Measurements from ENCODE around the gene MGMT. TPM values are rescaled to one million over a fixed set of nuclear protein-coding genes. Genes with fewer than 3 reads are reported as not detected.

The MGMT gene
- total and polyA plus RNA-seq, 9 of the 15 experiments (the other 6 are each of a cell fraction or from before 2014, with no cell fraction given), result 0.03 to 0.29 (median 0.11) TPM; not detected in 4

DNA sequence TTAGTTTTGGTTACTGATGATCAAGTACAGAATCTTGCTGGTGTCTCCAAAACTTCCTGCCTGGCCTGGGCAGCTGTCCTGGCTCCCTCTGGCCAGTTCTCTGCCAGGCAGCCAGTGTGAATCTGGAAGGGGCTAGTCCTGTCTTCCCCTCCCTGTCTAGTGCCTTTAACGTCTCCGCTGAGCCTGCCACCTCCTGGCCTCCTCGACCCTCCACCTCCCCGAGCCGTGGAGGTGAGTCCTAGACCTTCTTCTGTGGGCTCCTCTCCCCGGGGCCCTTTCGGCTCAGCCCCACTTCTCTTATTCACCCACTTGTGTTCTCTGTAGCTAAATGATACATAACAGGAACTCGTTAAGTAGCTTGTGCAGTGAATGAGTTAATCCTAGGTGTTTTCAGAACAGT, 218.2 kb downstream of the MGMT start:
- FAIRE-seq, result no peak
- no TSS peak for BruUV-seq (replicated peaks)
- 0% methylated on average over 5 of the region's 8 CpGs for WGBS (ENCODE audit: insufficient coverage, low coverage, missing lambda C conversion rate)

DNA sequence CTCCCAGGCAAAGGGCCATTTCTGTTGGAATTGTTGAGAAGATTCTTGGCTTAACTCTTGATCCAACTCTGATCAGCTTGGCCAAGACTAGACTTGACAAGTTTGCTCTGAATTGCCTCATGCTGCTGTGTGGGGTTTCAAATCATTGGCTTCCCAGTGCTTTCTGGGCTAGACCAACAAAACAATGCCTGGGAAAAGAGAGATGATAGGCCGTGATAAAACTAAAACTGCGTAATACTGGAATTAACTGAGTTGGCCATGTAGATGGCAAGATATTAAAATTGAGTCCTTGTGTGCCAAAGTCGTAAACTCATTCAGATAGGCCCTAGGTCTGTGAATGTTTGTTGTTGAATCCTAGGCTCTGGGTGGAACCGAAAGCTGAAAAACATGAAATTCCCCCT, 222.6 kb downstream of the MGMT start:
- no TSS peak for BruUV-seq (replicated peaks)
- H3K27me3 ChIP-seq (ENCODE audit: control insufficient read depth in 2 of 2, insufficient read depth in 2 of 2, low read length in 2 of 2), result peaks cover 0 to 3% of the 10 kb centered on the region in 2 experiments; a peak in 1 of 5 replicates
- H3K9me3 ChIP-seq (replicated peaks; ENCODE audit: control insufficient read depth, insufficient read depth, low read depth, low read length), result no peaks in the 10 kb centered on the region
- FAIRE-seq (no peak), DNase-seq (ENCODE audit: extremely low read depth in 1 of 4, low spot score in 3 of 4) (no peak), ATAC-seq (no peak)
- H3K27ac ChIP-seq (ENCODE audit: extremely low read depth, low read depth, low read length), result no peak overlapping the region
- H3K4me1 ChIP-seq (replicated peaks in 1 of 2; ENCODE audit: control insufficient read depth in 2 of 2, insufficient read depth in 2 of 2, low read length in 2 of 2), result no peaks in the 10 kb centered on the region
- H3K9ac ChIP-seq (ENCODE audit: insufficient read depth in 1 of 2, low read depth in 2 of 2, low read length in 2 of 2), result no peak overlapping the region
- no peaks in the 10 kb centered on the region for H3K79me2 ChIP-seq (ENCODE audit: control insufficient read depth, insufficient read depth, low read length)
- WGBS (ENCODE audit: insufficient coverage, low coverage, missing lambda C conversion rate), result 3% methylated on average over 4 of the region's 4 CpGs
- H3K4me2 ChIP-seq (ENCODE audit: insufficient read depth, low read length), result no peak overlapping the region
- intact Hi-C loops (cut with micrococcal nuclease), result no loop called here
- H3K4me3 ChIP-seq, result no peak overlapping the region
- ChIA-PET CTCF (ENCODE audit: low intra/inter-chr PET ratio) (no interaction called here), POLR2A (no interaction called here)
- H3K36me3 ChIP-seq (ENCODE audit: control insufficient read depth, insufficient read depth, low read length), result no peaks in the 10 kb centered on the region
- H4K20me1 ChIP-seq (replicated peaks; ENCODE audit: control insufficient read depth, insufficient read depth, low read length), result no peaks in the 10 kb centered on the region
- no peaks in the 10 kb centered on the region for H3K9me1 ChIP-seq (ENCODE audit: control insufficient read depth, insufficient read depth, low read length)
- H2AFZ ChIP-seq (ENCODE audit: low read depth, low read length), result no peak overlapping the region
- in situ Hi-C loops (cut with MboI), result no loop called here
- TF ChIP-seq RHOXF2B (CRISPR knock-in tag; conservative IDR thresholded peaks at IDR 0.05), result no peak
- TF ChIP-seq SRSF3 (IDR thresholded peaks at IDR 0.05; ENCODE audit: insufficient read depth, low read length), result no peak
- no peak for TF ChIP-seq ZBTB2 (IDR thresholded peaks at IDR 0.05)
- no peak for TF ChIP-seq ZNF212 (CRISPR knock-in tag; IDR thresholded peaks at IDR 0.05)
- TF ChIP-seq, protein P1, sequence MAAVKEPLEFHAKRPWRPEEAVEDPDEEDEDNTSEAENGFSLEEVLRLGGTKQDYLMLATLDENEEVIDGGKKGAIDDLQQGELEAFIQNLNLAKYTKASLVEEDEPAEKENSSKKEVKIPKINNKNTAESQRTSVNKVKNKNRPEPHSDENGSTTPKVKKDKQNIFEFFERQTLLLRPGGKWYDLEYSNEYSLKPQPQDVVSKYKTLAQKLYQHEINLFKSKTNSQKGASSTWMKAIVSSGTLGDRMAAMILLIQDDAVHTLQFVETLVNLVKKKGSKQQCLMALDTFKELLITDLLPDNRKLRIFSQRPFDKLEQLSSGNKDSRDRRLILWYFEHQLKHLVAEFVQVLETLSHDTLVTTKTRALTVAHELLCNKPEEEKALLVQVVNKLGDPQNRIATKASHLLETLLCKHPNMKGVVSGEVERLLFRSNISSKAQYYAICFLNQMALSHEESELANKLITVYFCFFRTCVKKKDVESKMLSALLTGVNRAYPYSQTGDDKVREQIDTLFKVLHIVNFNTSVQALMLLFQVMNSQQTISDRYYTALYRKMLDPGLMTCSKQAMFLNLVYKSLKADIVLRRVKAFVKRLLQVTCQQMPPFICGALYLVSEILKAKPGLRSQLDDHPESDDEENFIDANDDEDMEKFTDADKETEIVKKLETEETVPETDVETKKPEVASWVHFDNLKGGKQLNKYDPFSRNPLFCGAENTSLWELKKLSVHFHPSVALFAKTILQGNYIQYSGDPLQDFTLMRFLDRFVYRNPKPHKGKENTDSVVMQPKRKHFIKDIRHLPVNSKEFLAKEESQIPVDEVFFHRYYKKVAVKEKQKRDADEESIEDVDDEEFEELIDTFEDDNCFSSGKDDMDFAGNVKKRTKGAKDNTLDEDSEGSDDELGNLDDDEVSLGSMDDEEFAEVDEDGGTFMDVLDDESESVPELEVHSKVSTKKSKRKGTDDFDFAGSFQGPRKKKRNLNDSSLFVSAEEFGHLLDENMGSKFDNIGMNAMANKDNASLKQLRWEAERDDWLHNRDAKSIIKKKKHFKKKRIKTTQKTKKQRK (IDR thresholded peaks at IDR 0.05; ENCODE audit: borderline replicate concordance, low read depth, low read length), result no peak
- no peak for TF ChIP-seq JUNB (CRISPR knock-in tag; conservative IDR thresholded peaks at IDR 0.05)
- no peak for TF ChIP-seq FOXM1 (IDR thresholded peaks at IDR 0.05; ENCODE audit: low read depth)
- TF ChIP-seq FOXM1 (CRISPR knock-in tag; IDR thresholded peaks at IDR 0.05; ENCODE audit: low read depth), result no peak
- TF ChIP-seq SRSF7 (optimal IDR thresholded peaks at IDR 0.05; ENCODE audit: low read depth, low read length), result no peak

More for the DNA sequence above, 218.2 kb downstream of the MGMT start:
- H3K9me3 ChIP-seq (replicated peaks; ENCODE audit: control insufficient read depth, insufficient read depth, low read depth, low read length), result no peaks in the 10 kb centered on the region
- TF ChIP-seq, protein P2, sequence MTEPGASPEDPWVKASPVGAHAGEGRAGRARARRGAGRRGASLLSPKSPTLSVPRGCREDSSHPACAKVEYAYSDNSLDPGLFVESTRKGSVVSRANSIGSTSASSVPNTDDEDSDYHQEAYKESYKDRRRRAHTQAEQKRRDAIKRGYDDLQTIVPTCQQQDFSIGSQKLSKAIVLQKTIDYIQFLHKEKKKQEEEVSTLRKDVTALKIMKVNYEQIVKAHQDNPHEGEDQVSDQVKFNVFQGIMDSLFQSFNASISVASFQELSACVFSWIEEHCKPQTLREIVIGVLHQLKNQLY (CRISPR knock-in tag; conservative IDR thresholded peaks at IDR 0.05), result no peak
- TF ChIP-seq NCOA2 (IDR thresholded peaks at IDR 0.05; ENCODE audit: partially characterized antibody in 2 of 2) (no peak), SREBF2 (CRISPR knock-in tag; IDR thresholded peaks at IDR 0.05) (no peak), ZNF263 (CRISPR knock-in tag; IDR thresholded peaks at IDR 0.05; ENCODE audit: borderline replicate concordance) (no peak), CREB1 (IDR thresholded peaks at IDR 0.05) (no peak), CREB1 (CRISPR knock-in tag; IDR thresholded peaks at IDR 0.05) (no peak)
- H3K36me3 ChIP-seq (ENCODE audit: control insufficient read depth, insufficient read depth, low read length), result no peaks in the 10 kb centered on the region
- CTCF ChIA-PET (ENCODE audit: low intra/inter-chr PET ratio), result no interaction called here
- H3K9ac ChIP-seq (ENCODE audit: insufficient read depth in 1 of 2, low read depth in 2 of 2, low read length in 2 of 2), result no peak overlapping the region
- H3K9me1 ChIP-seq (ENCODE audit: control insufficient read depth, insufficient read depth, low read length), result no peaks in the 10 kb centered on the region
- no peak overlapping the region for H3K4me2 ChIP-seq (ENCODE audit: insufficient read depth, low read length)
- H3K4me3 ChIP-seq, result no peak overlapping the region
- no peak overlapping the region for H2AFZ ChIP-seq (ENCODE audit: low read depth, low read length)
- DNase-seq (ENCODE audit: extremely low read depth in 1 of 4, low spot score in 3 of 4), result no peak
- in situ Hi-C loops (cut with MboI), result no loop called here
- POLR2A ChIA-PET, result no interaction called here
- peaks cover 0 to 9% of the 10 kb centered on the region in 2 experiments; a peak in 2 of 5 replicates for H3K27me3 ChIP-seq (ENCODE audit: control insufficient read depth in 2 of 2, insufficient read depth in 2 of 2, low read length in 2 of 2)
- H3K4me1 ChIP-seq (replicated peaks in 1 of 2; ENCODE audit: control insufficient read depth in 2 of 2, insufficient read depth in 2 of 2, low read length in 2 of 2), result no peaks in the 10 kb centered on the region
- no peak overlapping the region for H3K27ac ChIP-seq (ENCODE audit: extremely low read depth, low read depth, low read length)
- intact Hi-C loops (cut with micrococcal nuclease), result no loop called here
- no peaks in the 10 kb centered on the region for H3K79me2 ChIP-seq (ENCODE audit: control insufficient read depth, insufficient read depth, low read length)
- H4K20me1 ChIP-seq (replicated peaks; ENCODE audit: control insufficient read depth, insufficient read depth, low read length), result no peaks in the 10 kb centered on the region
- no peak for ATAC-seq

All from K562 (cell line).